Keratinocyte (primary cell): ENCODE results near the gene NUCKS1. TPM values are rescaled to one million over a fixed set of nuclear protein-coding genes. Genes with fewer than 3 reads are reported as not detected.
A peak's percentile ranks its signal among the peaks of the same experiment; 100 is the strongest.

Source experiments
- DNase-seq: peaks from one replicate; pipeline ENCODE4 v3.0.0-alpha.2; 2011; ENCODE audit warnings: low read depth, missing footprints, low spot score
- FAIRE-seq: peaks from 2 replicates; lab custom pipeline; 2011; peaks lifted over from hg19 to GRCh38; lab: Jason Lieb, UNC
- H2AFZ ChIP-seq: 2 replicates; pipeline ENCODE4 v1.6.0; 2012; ENCODE audit warnings: low read length, control low read depth, inconsistent platforms; ENCODE audit not compliant: control insufficient read depth
- H3K27ac ChIP-seq: 2 replicates; pipeline ENCODE4 v1.5.1; 2011; ENCODE audit warnings: low read length; ENCODE audit not compliant: control insufficient read depth, insufficient read depth
- H3K27me3 ChIP-seq: 3 replicates; pipeline ENCODE4 v1.6.0; 2011; ENCODE audit warnings: low read length; ENCODE audit not compliant: control insufficient read depth, insufficient read depth; ENCODE audit errors: extremely low read depth
- H3K36me3 ChIP-seq, 2 experiments: 2 replicates in 1 of 2; 3 replicates in 1 of 2; pipeline ENCODE4 v1.5.1; 2011; ENCODE audit warnings: low read length in 2 of 2, mild to moderate bottlenecking in 1 of 2; ENCODE audit not compliant: control insufficient read depth in 2 of 2, insufficient read depth in 2 of 2; ENCODE audit errors: extremely low read depth in 1 of 2
- H3K4me1 ChIP-seq: 3 replicates; pipeline ENCODE4 v1.5.1; 2011; ENCODE audit warnings: low read length; ENCODE audit not compliant: control insufficient read depth, insufficient read depth; ENCODE audit errors: extremely low read depth
- H3K4me2 ChIP-seq: 3 replicates; pipeline ENCODE4 v1.6.0; 2011; ENCODE audit warnings: low read depth, low read length; ENCODE audit not compliant: control insufficient read depth, insufficient read depth; ENCODE audit errors: extremely low read depth
- H3K4me3 ChIP-seq, 3 experiments: fragments of 200-600 bp in 1 of 3; sonication (generic) in 1 of 3; 2 replicates in 2 of 3; 3 replicates in 1 of 3; pipeline ENCODE4 v1.5.1; 2011 to 2016; ENCODE audit warnings: low read length in 3 of 3, mild to moderate bottlenecking in 3 of 3, control low read depth in 2 of 3, inconsistent platforms in 1 of 3, low read depth in 1 of 3, mixed read lengths in 1 of 3, mixed run types in 1 of 3, moderate library complexity in 1 of 3; ENCODE audit not compliant: control insufficient read depth in 2 of 3, insufficient read depth in 2 of 3; ENCODE audit errors: extremely low read depth in 1 of 3
- H3K79me2 ChIP-seq: 2 replicates; pipeline ENCODE4 v1.6.0; 2012; ENCODE audit warnings: low read length; ENCODE audit not compliant: control insufficient read depth, insufficient read depth
- H3K9ac ChIP-seq: 3 replicates; pipeline ENCODE4 v1.6.0; 2011; ENCODE audit warnings: low read length; ENCODE audit not compliant: control insufficient read depth, insufficient read depth; ENCODE audit errors: extremely low read depth
- H3K9me1 ChIP-seq: 3 replicates; pipeline ENCODE4 v1.6.0; 2011; ENCODE audit warnings: low read length; ENCODE audit not compliant: control insufficient read depth, insufficient read depth; ENCODE audit errors: extremely low read depth
- H3K9me3 ChIP-seq: 2 replicates; pipeline ENCODE4 v1.5.1; 2012; ENCODE audit warnings: low read depth, low read length; ENCODE audit not compliant: control insufficient read depth
- H4K20me1 ChIP-seq: 3 replicates; pipeline ENCODE4 v1.6.0; 2011; ENCODE audit warnings: low read length; ENCODE audit not compliant: control insufficient read depth, insufficient read depth; ENCODE audit errors: extremely low read depth
- CTCF ChIP-seq, 3 experiments: IDR thresholded peaks in 1 of 3; conservative IDR thresholded peaks in 1 of 3; optimal IDR thresholded peaks in 1 of 3; 2 replicates in 2 of 3; 3 replicates in 1 of 3; pipeline versions ENCODE3 to v1.5.1; 2011; ENCODE audit warnings: low read length in 3 of 3, mild to moderate bottlenecking in 3 of 3, moderate library complexity in 2 of 3, control low read depth in 1 of 3, inconsistent platforms in 1 of 3; ENCODE audit not compliant: insufficient read depth in 2 of 3; ENCODE audit errors: extremely low read depth in 1 of 3
- EZH2 ChIP-seq: IDR thresholded peaks from one replicate; pipeline ENCODE4 v1.6.1; 2012; ENCODE audit warnings: inconsistent platforms, mild to moderate bottlenecking, low read length, moderate library complexity
- dilution Hi-C: fragments of 300-500 bp; cut with MboI; formaldehyde crosslinking; loops from one replicate; pipeline ENCODE4 v1.7.0; 2020; ENCODE audit warnings: low sequenced_read_pairs; ENCODE audit not compliant: extremely low pct_ligation_motif_present
- polyA plus RNA-seq, 5 experiments: library from polyadenylated mRNA; depleted of rRNA in 3 of 5; stranded (reverse) in 3 of 5; stranded (forward) in 1 of 5; unstranded in 1 of 5; fragments of >200 nt; gene quantifications; 1 replicate in 1 of 5; 2 replicates in 3 of 5; 3 replicates in 1 of 5; pipeline versions ENCODE4 v1.2.1 to v1.2.3, GENCODE V29; 2011 to 2012; ENCODE audit warnings: missing spikeins in 2 of 5, low read depth in 1 of 5, low replicate concordance in 1 of 5

Gene NUCKS1
- polyA plus RNA-seq, 1 donor (not counting 4 experiments of a cell fraction or from before 2014, with no cell fraction given), result 71.6 TPM

- no peak overlapping the region for H3K4me3 ChIP-seq
- peak; percentile 13 for FAIRE-seq
- no peaks in the 10 kb centered on the region for H3K9me1 ChIP-seq
- H2AFZ ChIP-seq, result no peak overlapping the region
- H3K27me3 ChIP-seq, result no peaks in the 10 kb centered on the region
- H3K4me1 ChIP-seq, result peaks cover 10% of the 10 kb centered on the region
- H3K36me3 ChIP-seq, result peaks cover 2 to 8% of the 10 kb centered on the region in 2 experiments
- no peaks in the 10 kb centered on the region for H3K79me2 ChIP-seq
- no peaks in the 10 kb centered on the region for H4K20me1 ChIP-seq
- dilution Hi-C loops, result no loop called here
- H3K4me2 ChIP-seq, result no peak overlapping the region
- no peaks in the 10 kb centered on the region for H3K9me3 ChIP-seq
- H3K9ac ChIP-seq, result no peak overlapping the region
- DNase-seq, result no peak
- TF ChIP-seq CTCF (optimal IDR thresholded peaks at IDR 0.05 in 1 of 3, IDR thresholded peaks at IDR 0.05 in 1 of 3, conservative IDR thresholded peaks at IDR 0.05 in 1 of 3; ENCODE audit: extremely low read depth in 1 of 3, insufficient read depth in 2 of 3, low read length in 3 of 3) (no peak), EZH2 (no peak)
- H3K27ac ChIP-seq, result no peak overlapping the region
These were observed 16.6 kb upstream of the NUCKS1 start for GRCh38 chr1:205766570-205766969.

GRCh38 chr1:205766038-205766437 lies 16.1 kb upstream of the NUCKS1 start:
- no peak for DNase-seq
- H3K36me3 ChIP-seq, result peaks cover 2 to 8% of the 10 kb centered on the region in 2 experiments
- H3K27ac ChIP-seq, result no peak overlapping the region
- H3K4me2 ChIP-seq, result no peak overlapping the region
- TF ChIP-seq EZH2, result no peak
- TF ChIP-seq CTCF (optimal IDR thresholded peaks at IDR 0.05 in 1 of 3, IDR thresholded peaks at IDR 0.05 in 1 of 3, conservative IDR thresholded peaks at IDR 0.05 in 1 of 3; ENCODE audit: extremely low read depth in 1 of 3, insufficient read depth in 2 of 3, low read length in 3 of 3), result no peak
- no peaks in the 10 kb centered on the region for H3K79me2 ChIP-seq
- no peaks in the 10 kb centered on the region for H4K20me1 ChIP-seq
- H3K9ac ChIP-seq, result no peak overlapping the region
- dilution Hi-C loops, result no loop called here
- peaks cover 10% of the 10 kb centered on the region for H3K4me1 ChIP-seq
- no peak overlapping the region for H3K4me3 ChIP-seq
- H3K9me3 ChIP-seq, result no peaks in the 10 kb centered on the region
- no peak overlapping the region for H2AFZ ChIP-seq
- FAIRE-seq, result no peak
- H3K9me1 ChIP-seq, result no peaks in the 10 kb centered on the region
- no peaks in the 10 kb centered on the region for H3K27me3 ChIP-seq
